HG02840 (cell line): ENCODE data around the gene CAMK1G.
A peak's percentile ranks its signal among the peaks of the same experiment; 100 is the strongest.

ENCODE experiments used
- ATAC-seq: cut with Tn5 transposase; IDR thresholded peaks from one replicate; pipeline ENCODE4 v1.9.1; 2021; ENCODE audit warnings: mild to moderate bottlenecking, moderate library complexity, moderate number of reproducible peaks; ENCODE audit not compliant: unreplicated experiment, low FRiP score

CAMK1G gene

GRCh38 chr1:209657140-209657879, 73.8 kb downstream of the CAMK1G start:
- ATAC-seq, result no peak

- ATAC-seq, result no peak
These were observed 74.4 kb downstream of the CAMK1G start for GRCh38 chr1:209657918-209658317.

GRCh38 chr1:209659909-209660308, 76.4 kb downstream of the CAMK1G start:
- ATAC-seq, result peak; percentile 63

- no peak for ATAC-seq
These were observed 77.6 kb downstream of the CAMK1G start for GRCh38 chr1:209661071-209661470.

GRCh38 chr1:209662879-209663327, 79.4 kb downstream of the CAMK1G start:
- no peak for ATAC-seq
